PC-9 (cell line): ENCODE data around the gene DCDC2B. TPM values are rescaled to one million over a fixed set of nuclear protein-coding genes. Genes with fewer than 3 reads are reported as not detected.

Experiments
- BruUV-seq: library from RNA; stranded (reverse); fragments of 400-500 nt; replicated peaks from 2 replicates; lab custom pipeline; 2021; lab: Mats Ljungman, UMichigan
- CTCF ChIA-PET: fragments of 300-600 bp; sonication (Branson Sonifier 250); formaldehyde crosslinking; loops from one replicate; lab custom pipeline; 2022; ENCODE audit warnings: antibody characterized with exemption; lab: Charles Lee
- POLR2A ChIA-PET: fragments of 300-600 bp; sonication (Branson Sonifier 250); formaldehyde crosslinking; loops from one replicate; lab custom pipeline; 2022; ENCODE audit warnings: antibody characterized with exemption; ENCODE audit not compliant: unreplicated experiment; lab: Charles Lee
- DNase-seq, 2 experiments: peaks; one replicate each; pipeline versions ENCODE4 v3.0.0 to v3.0.0-alpha.2; 2015 to 2022; ENCODE audit warnings: mixed read lengths in 1 of 2
- H2AFZ ChIP-seq: fragments of 200-600 bp; sonication (generic); 2 replicates; pipeline ENCODE4 v1.8.1; 2017; ENCODE audit warnings: antibody characterized with exemption
- H3F3A ChIP-seq: fragments of 200-600 bp; sonication (generic); 2 replicates; pipeline ENCODE4 v1.8.1; 2017; ENCODE audit warnings: antibody characterized with exemption, mild to moderate bottlenecking, low read depth; ENCODE audit not compliant: insufficient read depth
- H3K27ac ChIP-seq: fragments of 200-600 bp; sonication (generic); 2 replicates; pipeline ENCODE4 v1.6.1; 2016; ENCODE audit warnings: mixed run types
- H3K27me3 ChIP-seq: fragments of 200-600 bp; sonication (generic); 2 replicates; pipeline ENCODE4 v1.6.1; 2016; ENCODE audit warnings: low read depth, mixed run types; ENCODE audit not compliant: insufficient read depth
- H3K36me3 ChIP-seq: fragments of 200-600 bp; sonication (generic); 2 replicates; pipeline ENCODE4 v1.6.1; 2016; ENCODE audit warnings: low read depth, mixed run types
- H3K4me1 ChIP-seq: fragments of 200-600 bp; sonication (generic); replicated peaks from 2 replicates; pipeline ENCODE4 v1.6.1; 2016; ENCODE audit warnings: mixed run types; ENCODE audit not compliant: insufficient read depth
- H3K4me2 ChIP-seq: fragments of 200-600 bp; sonication (generic); 2 replicates; pipeline ENCODE4 v1.6.1; 2017; ENCODE audit warnings: mixed run types
- H3K4me3 ChIP-seq: fragments of 200-600 bp; sonication (generic); 2 replicates; pipeline ENCODE4 v1.6.1; 2016; ENCODE audit warnings: mixed run types
- H3K79me2 ChIP-seq: fragments of 200-600 bp; sonication (generic); 2 replicates; pipeline ENCODE4 v1.6.1; 2017; ENCODE audit warnings: low read depth, mixed run types
- H3K9me2 ChIP-seq: fragments of 200-600 bp; sonication (generic); 2 replicates; pipeline ENCODE4 v1.8.1; 2017; ENCODE audit warnings: mild to moderate bottlenecking; ENCODE audit not compliant: insufficient read depth
- H3K9me3 ChIP-seq: fragments of 200-600 bp; sonication (generic); 2 replicates; pipeline ENCODE4 v1.8.1; 2016; ENCODE audit warnings: low read depth; ENCODE audit not compliant: insufficient read depth
- H4K20me1 ChIP-seq: fragments of 200-600 bp; sonication (generic); 2 replicates; pipeline ENCODE4 v1.8.1; 2017; ENCODE audit not compliant: insufficient read depth
- CTCF ChIP-seq: fragments of 200-600 bp; sonication (generic); conservative IDR thresholded peaks from 2 replicates; pipeline ENCODE4 v1.6.1; 2017; ENCODE audit warnings: mixed run types, antibody characterized with exemption, mild to moderate bottlenecking, moderate library complexity
- EZH2 ChIP-seq: fragments of 200-600 bp; sonication (generic); IDR thresholded peaks from 2 replicates; pipeline ENCODE4 v1.8.0; 2017; ENCODE audit warnings: antibody characterized with exemption, low read depth
- intact Hi-C: fragments of 100-400 bp; cut with micrococcal nuclease; formaldehyde crosslinking; loops from one replicate; pipeline ENCODE4 v1.10.0; 2022; ENCODE audit not compliant: unreplicated experiment
- total RNA-seq: library from RNA; stranded (reverse); gene quantifications from 2 replicates; pipeline ENCODE4 v1.2.3, GENCODE V29; 2021

DCDC2B gene
- total RNA-seq, 1 experiment from 2014 or later = not detected

- no peak for TF ChIP-seq EZH2
- TF ChIP-seq CTCF = no peak
- POLR2A ChIA-PET = interaction anchor here (0.6 kb wide), 1 partner anchor 103 kb away, joined by 7 read pairs; no protein-coding TSS in a partner anchor
- Histone ChIP-seq H3K36me3 (peaks cover 28% of the 10 kb centered on the region), H3K4me3 (no peak overlapping the region), H3F3A (peaks cover 61% of the 10 kb centered on the region), H3K4me1 (peaks cover 16% of the 10 kb centered on the region), H3K27ac (no peak overlapping the region), H4K20me1 (peaks cover 11% of the 10 kb centered on the region; the same call in 1 of the 2 replicates), H3K9me2 (no peaks in the 10 kb centered on the region), H3K79me2 (no peaks in the 10 kb centered on the region), H3K4me2 (no peak overlapping the region), H3K27me3 (no peaks in the 10 kb centered on the region), H2AFZ (no peak overlapping the region), H3K9me3 (no peaks in the 10 kb centered on the region)
- DNase-seq = no peak
- no TSS peak for BruUV-seq
- intact Hi-C loops = no loop called here
- CTCF ChIA-PET = no interaction called here
Observed at GRCh38 chr1:32231843-32232432, 23.0 kb downstream of the DCDC2B start.

- H4K20me1 ChIP-seq = 0 out of 2 replicates have a peak, but pooled peaks cover 9% of the 10 kb centered on the region
- no peaks in the 10 kb centered on the region for H3K79me2 ChIP-seq
- H3K27me3 ChIP-seq = no peaks in the 10 kb centered on the region
- DNase-seq = no peak
- TF ChIP-seq CTCF (no peak), EZH2 (no peak)
- H3K4me2 ChIP-seq = no peak overlapping the region
- H3K4me3 ChIP-seq = no peak overlapping the region
- peaks cover 63% of the 10 kb centered on the region for H3F3A ChIP-seq
- peaks cover 22% of the 10 kb centered on the region for H3K36me3 ChIP-seq
- H3K9me3 ChIP-seq = no peaks in the 10 kb centered on the region
- BruUV-seq = no TSS peak
- no peak overlapping the region for H2AFZ ChIP-seq
- H3K4me1 ChIP-seq = peaks cover 16% of the 10 kb centered on the region
- ChIA-PET POLR2A (interaction anchor here (0.6 kb wide), 1 partner anchor 103 kb away, joined by 7 read pairs; no protein-coding TSS in a partner anchor), CTCF (no interaction called here)
- no peak overlapping the region for H3K27ac ChIP-seq
- intact Hi-C loops = no loop called here
- H3K9me2 ChIP-seq = no peaks in the 10 kb centered on the region
Observed at GRCh38 chr1:32232558-32233304, 23.8 kb downstream of the DCDC2B start.

- DNase-seq = no peak
- H3K79me2 ChIP-seq = no peaks in the 10 kb centered on the region
- peaks cover 16% of the 10 kb centered on the region for H3K4me1 ChIP-seq
- no peaks in the 10 kb centered on the region for H3K27me3 ChIP-seq
- CTCF ChIA-PET = no interaction called here
- H3K9me2 ChIP-seq = no peaks in the 10 kb centered on the region
- peaks cover 4% of the 10 kb centered on the region; the same call in 1 of the 2 replicates for H3K36me3 ChIP-seq
- POLR2A ChIA-PET = no interaction called here
- no peaks in the 10 kb centered on the region for H4K20me1 ChIP-seq
- H3K27ac ChIP-seq = no peak overlapping the region
- H3K4me3 ChIP-seq = no peak overlapping the region
- intact Hi-C loops = no loop called here
- H3F3A ChIP-seq = peaks cover 55% of the 10 kb centered on the region
- BruUV-seq = no TSS peak
- H2AFZ ChIP-seq = no peak overlapping the region
- TF ChIP-seq EZH2 (no peak), CTCF (no peak)
- no peaks in the 10 kb centered on the region for H3K9me3 ChIP-seq
- H3K4me2 ChIP-seq = no peak overlapping the region
Observed at GRCh38 chr1:32234792-32235191, 25.9 kb downstream of the DCDC2B start.
